GM21447 (cell line): Measurements from ENCODE around the gene TAT.
A peak's percentile ranks its signal among the peaks of the same experiment; 100 is the strongest.
"Not testable (repeated sequence)": the region's sequence is repeated elsewhere in the genome, so short reads cannot be mapped to it uniquely, and the experiment has no call there.

Experiments
- ATAC-seq: cut with Tn5 transposase; IDR thresholded peaks from one replicate; pipeline ENCODE4 v1.9.1; 2021; ENCODE audit not compliant: unreplicated experiment

TAT gene

GRCh38 chr16:71585318-71585703 lies 8.4 kb upstream of the TAT start:
- no peak for ATAC-seq

- no peak for ATAC-seq
Measured at GRCh38 chr16:71584543-71585317, 7.8 kb upstream of the TAT start.

- not testable (repeated sequence) for ATAC-seq
Measured at GRCh38 chr16:71582553-71582848, 5.6 kb upstream of the TAT start.

GRCh38 chr16:71574702-71575101 lies 2.2 kb downstream of the TAT start:
- ATAC-seq, result no peak

GRCh38 chr16:71573387-71574094 lies 3.4 kb downstream of the TAT start:
- no peak for ATAC-seq

- ATAC-seq, result no peak
Measured at GRCh38 chr16:71572497-71573116, 4.3 kb downstream of the TAT start.

GRCh38 chr16:71570144-71570543 lies 6.7 kb downstream of the TAT start:
- ATAC-seq, result no peak

GRCh38 chr16:71569621-71570020 lies 7.3 kb downstream of the TAT start:
- no peak for ATAC-seq

- no peak for ATAC-seq
Measured at GRCh38 chr16:71568551-71568950, 8.3 kb downstream of the TAT start.

GRCh38 chr16:71567931-71568330 lies 9.0 kb downstream of the TAT start:
- no peak for ATAC-seq

- no peak for ATAC-seq
Measured at GRCh38 chr16:71565812-71566700, 10.8 kb downstream of the TAT start.

- ATAC-seq, result peak; percentile 87
Measured at GRCh38 chr16:71564335-71564967, 12.4 kb downstream of the TAT start.

- ATAC-seq, result no peak
Measured at GRCh38 chr16:71562552-71562951, 14.3 kb downstream of the TAT start.

GRCh38 chr16:71561886-71562285 lies 15.0 kb downstream of the TAT start:
- not testable (repeated sequence) for ATAC-seq

GRCh38 chr16:71559855-71560254 lies 17.0 kb downstream of the TAT start:
- ATAC-seq, result no peak

- no peak for ATAC-seq
Measured at GRCh38 chr16:71557954-71558582, 18.8 kb downstream of the TAT start.

GRCh38 chr16:71557299-71557698 lies 19.6 kb downstream of the TAT start:
- no peak for ATAC-seq

- ATAC-seq, result no peak
Measured at GRCh38 chr16:71555230-71555891, 21.5 kb downstream of the TAT start.

- no peak for ATAC-seq
Measured at GRCh38 chr16:71552698-71553503, 24.0 kb downstream of the TAT start.
